Activated CD4-positive, alpha-beta T cell treated with anti-CD3 and anti-CD28 coated beads, Interleukin-2, amount 10 ng/mL, durations not matched to agents 24 days and 14 days (primary cell): ENCODE results near the gene SEPTIN7. TPM values are rescaled to one million over a fixed set of nuclear protein-coding genes. Genes with fewer than 3 reads are reported as not detected.
A peak's percentile ranks its signal among the peaks of the same experiment; 100 is the strongest.
"Not testable (repeated sequence)": the region's sequence is repeated elsewhere in the genome, so short reads cannot be mapped to it uniquely, and the experiment has no call there.

ENCODE experiments used
- DNase-seq: peaks from one replicate; pipeline ENCODE4 v3.0.0; 2022
- H3K27ac Mint-ChIP-seq: one replicate; pipeline ENCODE4 v1.8.0; 2022; ENCODE audit warnings: mild to moderate bottlenecking, mixed read lengths
- H3K27me3 Mint-ChIP-seq: one replicate; pipeline ENCODE4 v1.8.0; 2022; ENCODE audit warnings: mixed read lengths
- H3K36me3 Mint-ChIP-seq: one replicate; pipeline ENCODE4 v1.8.0; 2022; ENCODE audit warnings: low read depth, mild to moderate bottlenecking, mixed read lengths
- H3K4me1 Mint-ChIP-seq: one replicate; pipeline ENCODE4 v1.8.0; 2021; ENCODE audit warnings: mixed read lengths
- H3K4me3 Mint-ChIP-seq: one replicate; pipeline ENCODE4 v1.8.0; 2022; ENCODE audit warnings: mild to moderate bottlenecking, moderate library complexity, mixed read lengths
- H3K9me3 Mint-ChIP-seq: one replicate; pipeline ENCODE4 v1.8.0; 2021; ENCODE audit warnings: mixed read lengths
- intact Hi-C: fragments of 100-400 bp; cut with micrococcal nuclease; formaldehyde crosslinking; loops from one replicate; pipeline ENCODE4 v1.15.1; 2023
- total RNA-seq: library from RNA; stranded (reverse); gene quantifications from 2 replicates; pipeline ENCODE4 v1.2.3, GENCODE V29; 2022

Gene SEPTIN7
- 202 and 205 TPM in 2 replicates for total RNA-seq

DNA sequence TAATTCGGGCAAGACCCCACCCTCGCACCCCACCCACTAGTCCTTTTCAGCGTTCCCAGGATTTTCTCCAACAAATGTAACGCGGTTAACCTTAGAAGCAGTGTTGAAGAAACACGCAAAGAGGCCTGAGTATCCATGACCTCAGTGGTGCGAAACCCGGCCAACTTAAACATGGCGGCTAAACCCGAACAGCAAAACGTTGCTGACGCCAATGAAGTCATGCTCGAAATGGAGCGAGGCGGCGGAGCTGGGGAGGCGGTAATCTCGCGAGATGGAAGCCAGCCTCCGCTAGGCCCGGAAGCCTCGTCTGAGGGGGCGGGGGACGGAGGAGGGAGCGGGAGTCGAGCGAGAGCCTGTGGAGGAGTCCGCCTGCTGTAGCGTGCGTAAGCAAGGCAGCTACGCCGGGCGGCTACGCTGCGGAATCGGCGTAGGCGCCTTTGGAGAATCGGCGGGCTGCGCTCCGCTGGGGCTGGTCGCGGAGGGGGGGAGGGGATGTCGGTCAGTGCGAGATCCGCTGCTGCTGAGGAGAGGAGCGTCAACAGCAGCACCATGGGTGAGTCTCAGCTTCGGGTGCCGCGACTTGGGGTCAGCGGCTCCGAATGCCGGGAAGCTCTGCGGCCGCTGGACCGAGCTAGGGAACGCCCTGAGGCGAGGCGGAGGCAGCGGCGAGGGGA lies at the start of gene SEPTIN7:
SEPTIN7 (plus strand) TSS at position 340 of the 674 bp plus-strand sequence; CDS start at position 493, 153 bp downstream.
- H3K4me1 Mint-ChIP-seq = peaks cover 34% of the 10 kb centered on the region
- peaks cover 17% of the 10 kb centered on the region for H3K36me3 Mint-ChIP-seq
- intact Hi-C loops = loop anchor here (1.0 to 10.0 kb wide), 8 partner anchors 17 to 764 kb away; partner anchors contain the start of genes DPY19L1, EEPD1 and HERPUD2
- peak; percentile 100 for DNase-seq
- H3K27me3 Mint-ChIP-seq = peaks cover 4% of the 10 kb centered on the region
- H3K4me3 Mint-ChIP-seq = peak within 1 kb of the TSS; percentile 100
- no peaks in the 10 kb centered on the region for H3K9me3 Mint-ChIP-seq
- H3K27ac Mint-ChIP-seq = peak within 1 kb of the TSS; percentile 98

DNA sequence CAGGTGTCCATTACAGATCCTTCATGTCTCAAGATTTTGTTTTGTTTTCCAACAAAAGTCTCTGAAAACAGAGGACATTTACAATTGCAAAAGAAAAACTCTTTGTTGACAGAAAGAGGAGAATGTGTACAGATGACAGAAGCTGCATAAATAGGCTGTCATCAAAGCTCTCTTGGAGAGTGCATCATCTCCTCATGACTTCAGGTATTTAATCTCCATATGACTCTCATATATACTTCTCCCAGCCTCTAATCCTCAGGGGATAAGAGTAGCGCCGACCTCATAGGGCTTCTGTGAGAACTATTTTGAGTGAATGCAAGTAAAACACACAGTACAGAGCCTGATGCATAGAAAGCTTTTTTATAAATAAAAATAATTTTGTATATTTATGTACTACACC lies 48.1 kb upstream of the SEPTIN7 start:
- H3K9me3 Mint-ChIP-seq = no peaks in the 10 kb centered on the region
- H3K36me3 Mint-ChIP-seq = no peaks in the 10 kb centered on the region
- H3K27me3 Mint-ChIP-seq = peaks cover 12% of the 10 kb centered on the region
- H3K27ac Mint-ChIP-seq = no peak overlapping the region
- H3K4me3 Mint-ChIP-seq = no peak overlapping the region
- intact Hi-C loops = no loop called here
- no peak for DNase-seq
- no peaks in the 10 kb centered on the region for H3K4me1 Mint-ChIP-seq

DNA sequence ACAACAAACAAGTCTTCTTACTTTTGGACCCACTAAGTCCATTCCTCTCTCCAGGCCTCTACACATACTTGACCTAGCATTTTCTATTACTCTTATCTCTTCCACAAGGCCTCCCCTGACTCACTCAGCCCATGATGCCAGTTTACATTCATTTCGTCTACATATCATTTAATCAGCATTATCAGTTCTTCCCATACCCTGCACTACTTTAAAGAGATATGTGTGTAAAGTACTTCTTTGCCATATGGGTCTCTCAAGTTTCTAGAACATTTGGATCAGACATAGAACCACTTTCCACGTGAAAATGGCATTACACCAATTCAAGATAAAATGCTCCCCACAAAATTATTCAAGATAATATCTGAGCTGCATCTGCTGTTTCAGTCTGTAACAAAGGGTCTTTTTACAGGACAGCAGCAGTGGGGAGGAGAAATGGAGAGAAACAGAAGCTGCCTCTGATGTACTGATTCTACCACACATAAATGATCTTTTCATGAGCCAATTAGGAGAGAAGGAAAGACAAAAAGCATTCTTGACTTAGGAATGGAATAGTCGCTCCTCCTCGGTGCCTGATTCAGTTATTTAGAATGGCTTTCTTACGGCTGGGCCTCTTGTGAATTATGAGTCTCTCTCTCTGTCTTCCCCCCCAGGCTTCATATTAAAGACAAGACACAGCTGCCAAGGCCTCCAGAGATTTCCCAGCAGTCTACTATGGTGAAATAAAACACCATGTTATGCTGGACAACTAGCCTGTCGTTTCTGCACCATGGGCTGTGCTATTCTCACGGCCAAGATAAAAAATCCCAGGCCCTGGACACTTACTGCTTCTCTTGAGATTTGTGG lies 46.9 kb upstream of the SEPTIN7 start:
- DNase-seq = no peak
- Mint-ChIP-seq H3K4me1 (no peaks in the 10 kb centered on the region), H3K27me3 (peaks cover 14% of the 10 kb centered on the region), H3K36me3 (no peaks in the 10 kb centered on the region), H3K27ac (no peak overlapping the region), H3K9me3 (no peaks in the 10 kb centered on the region), H3K4me3 (no peak overlapping the region)
- intact Hi-C loops = no loop called here

DNA sequence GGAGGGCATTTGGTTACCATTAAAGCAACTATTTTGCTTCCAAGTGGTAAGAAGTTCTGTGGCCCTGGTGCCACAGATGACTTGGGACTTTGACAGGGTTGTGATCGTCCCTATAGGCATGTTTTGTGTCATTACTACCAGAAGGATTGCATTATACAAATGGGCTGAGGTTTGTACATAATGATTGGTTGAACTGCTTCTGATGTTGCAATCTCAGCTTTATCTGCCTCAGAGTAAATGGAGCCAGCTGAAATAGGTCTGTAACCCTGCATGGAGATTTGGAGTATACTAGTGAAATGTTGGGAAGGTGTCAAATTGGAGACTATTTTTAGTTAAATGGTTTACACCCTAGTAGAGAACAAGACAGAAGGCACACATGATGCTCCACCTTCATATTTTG lies 46.1 kb upstream of the SEPTIN7 start:
- DNase-seq = no peak
- Mint-ChIP-seq H3K9me3 (no peaks in the 10 kb centered on the region), H3K27me3 (peaks cover 14% of the 10 kb centered on the region), H3K27ac (no peak overlapping the region), H3K4me3 (no peak overlapping the region), H3K36me3 (no peaks in the 10 kb centered on the region), H3K4me1 (no peaks in the 10 kb centered on the region)
- intact Hi-C loops = no loop called here

DNA sequence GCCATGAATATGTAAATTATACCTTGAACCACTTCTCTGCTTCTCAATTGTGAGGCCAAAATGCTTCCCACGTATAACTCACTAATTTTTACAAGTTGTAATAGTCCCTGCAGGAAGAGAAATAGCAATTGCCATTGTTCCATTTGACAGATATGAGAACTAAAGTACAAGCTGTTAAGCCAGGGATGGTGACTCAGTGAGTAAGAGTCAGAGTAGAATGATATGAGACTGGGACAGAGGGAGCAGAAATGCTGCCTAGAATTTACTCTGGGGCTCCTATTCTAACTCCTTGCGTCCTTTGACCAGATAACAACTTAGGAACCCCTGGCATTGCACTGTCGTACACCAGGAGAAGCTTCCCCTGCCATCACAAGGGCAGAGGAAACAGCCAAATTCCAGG lies 45.1 kb upstream of the SEPTIN7 start:
- H3K9me3 Mint-ChIP-seq = no peaks in the 10 kb centered on the region
- intact Hi-C loops = no loop called here
- no peak for DNase-seq
- H3K27me3 Mint-ChIP-seq = peaks cover 17% of the 10 kb centered on the region
- no peak overlapping the region for H3K27ac Mint-ChIP-seq
- H3K4me1 Mint-ChIP-seq = no peaks in the 10 kb centered on the region
- no peak overlapping the region for H3K4me3 Mint-ChIP-seq
- H3K36me3 Mint-ChIP-seq = no peaks in the 10 kb centered on the region

DNA sequence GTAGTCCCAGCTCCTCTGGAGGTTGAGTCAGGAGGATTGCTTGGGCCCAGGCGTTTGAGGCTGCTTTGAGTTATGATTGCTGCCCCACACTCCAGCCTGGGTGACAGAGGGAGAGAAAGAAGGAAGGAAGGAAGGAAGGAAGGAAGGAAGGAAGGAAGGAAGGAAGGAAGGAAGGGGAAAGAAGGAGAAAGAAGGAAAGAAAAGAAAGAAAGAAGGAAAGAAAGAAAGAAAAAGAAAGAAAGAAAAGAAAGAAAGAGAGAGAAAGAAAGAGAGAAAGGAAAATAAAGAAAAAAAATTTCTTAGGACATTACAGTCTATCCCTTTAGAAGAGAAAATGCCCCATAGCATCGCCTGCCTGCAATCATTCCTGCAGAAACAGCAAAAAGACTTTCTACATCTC lies 44.4 kb upstream of the SEPTIN7 start:
- H3K27ac Mint-ChIP-seq, H3K36me3 Mint-ChIP-seq, H3K4me1 Mint-ChIP-seq, H3K9me3 Mint-ChIP-seq, H3K4me3 Mint-ChIP-seq, intact Hi-C loops, DNase-seq: not testable (repeated sequence)
- H3K27me3 Mint-ChIP-seq = peaks cover 15% of the 10 kb centered on the region

DNA sequence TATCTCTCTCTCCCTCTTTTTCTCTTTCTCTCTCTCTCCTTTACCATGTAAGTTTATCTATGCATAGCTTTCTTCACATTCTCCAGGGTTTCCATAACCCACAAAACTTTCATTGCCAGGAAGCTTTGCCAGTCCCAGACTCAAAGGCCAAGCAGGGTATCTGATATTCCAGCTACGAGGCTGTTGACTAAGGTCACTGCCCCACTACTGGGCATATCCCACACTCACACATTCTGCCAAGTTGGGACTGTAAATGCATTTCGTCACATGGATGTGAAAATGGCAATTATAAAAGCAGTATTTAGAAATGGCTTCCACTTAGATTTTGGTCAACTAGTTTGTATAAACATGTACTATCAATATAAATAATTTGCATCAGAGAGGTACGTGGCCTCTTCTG lies 43.3 kb upstream of the SEPTIN7 start:
- Mint-ChIP-seq H3K4me1 (no peaks in the 10 kb centered on the region), H3K27me3 (peaks cover 10% of the 10 kb centered on the region), H3K4me3 (no peak overlapping the region), H3K36me3 (no peaks in the 10 kb centered on the region), H3K9me3 (no peaks in the 10 kb centered on the region), H3K27ac (no peak overlapping the region)
- DNase-seq = no peak
- intact Hi-C loops = no loop called here

DNA sequence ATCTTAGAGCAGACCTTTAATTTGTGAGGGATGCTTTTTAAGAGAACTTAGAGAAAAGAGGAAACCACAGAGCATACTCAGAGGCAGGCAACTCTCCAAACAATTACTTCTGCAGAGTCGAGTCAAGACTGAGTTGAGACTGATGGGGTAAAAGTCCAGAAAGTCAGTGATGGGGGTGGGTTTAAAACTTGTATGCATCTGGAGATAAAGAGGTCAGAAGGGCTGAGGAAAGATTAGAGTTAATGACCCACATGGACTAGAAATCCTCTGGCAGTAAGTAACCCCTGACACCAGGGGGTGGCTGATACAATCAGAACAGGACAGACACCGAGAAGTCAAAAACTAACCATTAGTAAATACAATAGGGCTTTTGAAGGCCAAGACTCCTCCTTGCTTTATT lies 42.4 kb upstream of the SEPTIN7 start:
- no peak for DNase-seq
- no peaks in the 10 kb centered on the region for H3K36me3 Mint-ChIP-seq
- H3K9me3 Mint-ChIP-seq = no peaks in the 10 kb centered on the region
- no peak overlapping the region for H3K27ac Mint-ChIP-seq
- H3K27me3 Mint-ChIP-seq = peaks cover 15% of the 10 kb centered on the region
- no peaks in the 10 kb centered on the region for H3K4me1 Mint-ChIP-seq
- no peak overlapping the region for H3K4me3 Mint-ChIP-seq
- intact Hi-C loops = no loop called here

DNA sequence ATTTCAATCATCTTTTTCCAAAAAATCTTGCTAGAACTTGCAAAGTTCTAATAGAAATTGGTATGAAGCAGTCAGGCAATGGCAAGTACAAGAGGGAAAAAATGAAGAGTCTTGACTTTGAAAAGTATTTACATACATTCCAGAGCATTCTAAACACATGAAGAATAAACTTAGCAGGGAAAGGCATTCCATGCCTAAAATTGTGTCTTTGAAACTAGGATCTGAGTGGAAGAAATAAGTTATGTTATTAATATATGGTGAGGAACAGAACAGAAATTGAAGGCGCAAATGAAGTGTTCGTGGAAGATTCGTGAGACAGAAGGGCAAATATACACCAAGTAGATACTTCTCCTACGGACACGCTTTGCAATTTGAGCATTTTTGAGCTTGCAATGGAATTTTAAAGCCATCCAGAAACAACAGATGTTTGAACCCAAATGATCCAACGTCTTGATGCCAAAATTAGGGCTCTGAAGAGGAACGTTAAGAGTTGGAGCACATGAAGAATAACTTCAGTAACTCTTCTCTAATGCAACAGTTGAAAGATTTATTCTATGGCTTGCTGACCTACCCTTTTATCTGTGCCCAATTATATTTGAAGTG lies 40.6 kb upstream of the SEPTIN7 start:
- intact Hi-C loops = no loop called here
- no peak for DNase-seq
- no peak overlapping the region for H3K4me3 Mint-ChIP-seq
- H3K9me3 Mint-ChIP-seq = no peaks in the 10 kb centered on the region
- H3K27ac Mint-ChIP-seq = no peak overlapping the region
- H3K27me3 Mint-ChIP-seq = peaks cover 17% of the 10 kb centered on the region
- H3K4me1 Mint-ChIP-seq = no peaks in the 10 kb centered on the region
- H3K36me3 Mint-ChIP-seq = no peaks in the 10 kb centered on the region

DNA sequence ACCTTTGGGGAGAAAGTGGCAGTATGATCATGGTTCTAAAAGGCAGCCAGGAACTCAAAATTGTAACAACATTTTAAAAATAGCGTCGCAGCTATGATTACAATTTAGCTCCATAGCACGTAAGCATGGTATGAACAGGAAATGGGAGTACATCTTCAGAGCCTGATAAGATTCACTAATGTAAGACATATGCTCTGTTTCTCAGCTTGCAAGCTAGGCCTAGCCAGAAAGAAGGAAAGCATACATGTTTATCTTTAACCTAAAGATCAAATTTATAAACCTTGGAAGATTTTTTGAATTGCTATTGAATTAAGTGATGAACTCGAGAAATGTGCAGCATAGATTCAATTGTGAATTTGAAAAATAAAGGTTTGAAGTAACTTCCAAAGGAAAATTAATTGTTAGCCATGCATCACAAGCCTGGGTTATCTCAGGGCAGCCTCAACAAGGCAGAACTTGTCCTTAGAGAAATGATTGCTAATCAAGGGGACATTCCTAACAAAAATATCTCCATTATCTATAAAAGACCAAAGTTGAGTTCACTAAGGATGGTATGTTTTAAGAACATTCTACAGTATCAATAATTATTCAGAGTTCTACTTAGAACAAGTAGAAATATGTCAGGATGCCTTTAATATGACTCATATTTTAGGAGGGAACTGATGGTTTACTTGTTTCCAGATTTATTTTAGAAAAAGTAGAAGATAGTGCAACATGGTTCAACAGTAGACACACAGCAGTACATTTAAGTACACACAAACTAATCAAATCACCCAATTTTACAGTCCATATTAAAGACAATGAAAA lies 38.8 kb upstream of the SEPTIN7 start:
- no peaks in the 10 kb centered on the region for H3K4me1 Mint-ChIP-seq
- H3K27ac Mint-ChIP-seq = no peak overlapping the region
- H3K9me3 Mint-ChIP-seq = peaks cover under 1% of the 10 kb centered on the region

DNA sequence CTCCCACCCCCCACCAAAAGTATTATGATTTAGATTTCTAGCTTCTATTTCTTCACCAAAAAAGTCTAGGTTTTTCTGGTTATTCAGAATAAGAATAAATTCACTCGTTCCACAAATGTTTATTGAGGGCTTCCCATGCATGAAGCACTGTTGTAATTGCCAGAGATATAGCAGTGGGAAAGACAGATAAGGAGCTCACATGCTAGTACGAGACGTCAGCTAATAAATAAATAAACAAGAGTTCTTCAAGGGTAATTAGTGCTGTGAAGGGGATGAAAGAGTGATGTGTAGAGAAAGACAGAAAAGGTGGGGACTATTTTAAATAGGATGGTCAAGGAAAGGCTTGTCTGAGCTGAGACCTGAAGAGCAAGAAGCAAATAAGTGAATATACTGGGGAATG lies 38.1 kb upstream of the SEPTIN7 start:
- intact Hi-C loops = no loop called here
- H3K27me3 Mint-ChIP-seq = peaks cover 25% of the 10 kb centered on the region
- no peaks in the 10 kb centered on the region for H3K4me1 Mint-ChIP-seq
- no peak overlapping the region for H3K27ac Mint-ChIP-seq
- H3K36me3 Mint-ChIP-seq = no peaks in the 10 kb centered on the region
- H3K4me3 Mint-ChIP-seq = no peak overlapping the region
- H3K9me3 Mint-ChIP-seq = peaks cover 6% of the 10 kb centered on the region
- DNase-seq = no peak

More for the DNA sequence above, 38.8 kb upstream of the SEPTIN7 start:
- intact Hi-C loops = no loop called here
- DNase-seq = no peak
- H3K36me3 Mint-ChIP-seq = no peaks in the 10 kb centered on the region
- H3K27me3 Mint-ChIP-seq = peaks cover 23% of the 10 kb centered on the region
- no peak overlapping the region for H3K4me3 Mint-ChIP-seq

DNA sequence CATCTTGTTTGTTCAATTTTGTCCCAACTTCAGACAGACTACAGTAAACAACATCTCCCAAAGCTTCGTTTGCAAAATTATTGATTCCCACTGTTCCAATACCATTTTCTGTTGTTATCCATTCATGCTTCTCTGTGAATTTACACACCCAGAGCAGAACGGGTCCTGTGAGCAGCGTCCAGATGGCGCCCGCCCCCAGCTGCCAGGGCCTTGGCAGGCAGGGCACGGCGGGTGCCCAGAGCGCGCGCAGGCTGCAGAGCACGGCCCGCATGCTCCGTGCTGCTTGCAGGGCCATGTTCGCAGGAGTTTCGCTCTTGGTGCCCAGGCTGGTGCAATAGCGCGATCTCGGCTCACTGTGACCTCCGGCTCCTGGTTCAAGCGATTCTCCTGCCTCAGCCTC lies 32.5 kb upstream of the SEPTIN7 start:
- DNase-seq = no peak
- H3K27ac Mint-ChIP-seq = no peak overlapping the region
- intact Hi-C loops = no loop called here
- peaks cover 14% of the 10 kb centered on the region for H3K27me3 Mint-ChIP-seq
- H3K4me3 Mint-ChIP-seq = no peak overlapping the region
- H3K9me3 Mint-ChIP-seq = peaks cover 6% of the 10 kb centered on the region
- no peaks in the 10 kb centered on the region for H3K36me3 Mint-ChIP-seq
- no peaks in the 10 kb centered on the region for H3K4me1 Mint-ChIP-seq

DNA sequence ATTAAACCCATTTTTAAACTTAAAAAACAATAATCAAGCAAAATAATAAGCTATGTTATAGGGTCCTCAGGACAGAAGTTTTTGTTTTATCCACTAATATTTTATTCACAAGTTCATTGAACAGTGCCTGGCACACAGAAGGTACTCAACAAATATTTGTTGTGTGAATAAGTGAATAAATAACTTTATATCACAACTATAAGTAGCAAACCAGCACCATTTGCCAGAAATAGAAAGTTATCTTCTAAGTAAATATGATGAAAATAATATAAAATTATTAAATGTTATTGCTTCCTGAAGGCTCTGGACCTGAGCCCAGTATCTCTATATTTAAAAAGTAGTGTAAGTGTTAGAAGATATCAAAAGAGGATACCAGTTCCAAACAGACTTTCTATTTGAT lies 29.1 kb upstream of the SEPTIN7 start:
- peaks cover 6% of the 10 kb centered on the region for H3K9me3 Mint-ChIP-seq

More for the DNA sequence above, 29.1 kb upstream of the SEPTIN7 start:
- no peaks in the 10 kb centered on the region for H3K4me1 Mint-ChIP-seq
- no peaks in the 10 kb centered on the region for H3K36me3 Mint-ChIP-seq
- H3K27ac Mint-ChIP-seq = no peak overlapping the region
- peaks cover 6% of the 10 kb centered on the region for H3K27me3 Mint-ChIP-seq
- no peak for DNase-seq
- H3K4me3 Mint-ChIP-seq = no peak overlapping the region
- intact Hi-C loops = no loop called here
